NB4 (cell line): ENCODE data around the gene TCF4.

Source experiments
- MAX ChIP-seq: IDR thresholded peaks from 2 replicates; pipeline ENCODE4 v1.6.1; 2011; ENCODE audit warnings: low read depth, low read length
- POLR2A ChIP-seq: IDR thresholded peaks from 2 replicates; pipeline ENCODE4 v1.6.1; 2011; ENCODE audit warnings: mild to moderate bottlenecking; ENCODE audit not compliant: insufficient read length; ENCODE audit errors: extremely low read depth

- TF ChIP-seq POLR2A (no peak), MAX (no peak)
Measured at GRCh38 chr18:55462652-55463051, 125.3 kb downstream of the TCF4 start.
